SK-N-SH treated with all-trans-retinoic acid at 6 μM for 48 hours (cell line): ENCODE measurements around the gene GGA3.

Experiments
- ATAC-seq: fragments of 200-7000 bp; cut with Tn5 transposase; 3 replicates; pipeline ENCODE4 v1.9.1; 2020; ENCODE audit warnings: mild to moderate bottlenecking, moderate library complexity
- BACH2 ChIP-seq: fragments of 250-450 bp; sonication (Bioruptor Pico); IDR thresholded peaks from 2 replicates; pipeline ENCODE4 v1.9.0; 2021; ENCODE audit warnings: mild to moderate bottlenecking, borderline replicate concordance
- ESRRG ChIP-seq: fragments of 250-450 bp; sonication (Bioruptor Pico); IDR thresholded peaks from 2 replicates; pipeline ENCODE4 v1.6.1; 2021; ENCODE audit warnings: mild to moderate bottlenecking
- GLIS3 ChIP-seq: fragments of 250-450 bp; sonication (Bioruptor Pico); IDR thresholded peaks from 2 replicates; pipeline ENCODE4 v1.5.0; 2020; ENCODE audit warnings: mild to moderate bottlenecking, moderate library complexity
- ISL1 ChIP-seq: fragments of 250-450 bp; sonication (Bioruptor Pico); IDR thresholded peaks from 2 replicates; pipeline ENCODE4 v2.1.2; 2022; ENCODE audit warnings: mild to moderate bottlenecking, moderate library complexity
- OSR1 ChIP-seq: fragments of 250-450 bp; sonication (Bioruptor Pico); IDR thresholded peaks from 2 replicates; pipeline ENCODE4 v1.8.0; 2022; ENCODE audit warnings: moderate library complexity, mild to moderate bottlenecking, inconsistent platforms
- PPARA ChIP-seq: fragments of 250-450 bp; sonication (Bioruptor Pico); IDR thresholded peaks from 2 replicates; pipeline ENCODE4 v1.5.0; 2020; ENCODE audit warnings: mild to moderate bottlenecking, borderline replicate concordance
- RARB ChIP-seq: fragments of 250-450 bp; sonication (Bioruptor Pico); IDR thresholded peaks from 2 replicates; pipeline ENCODE4 v1.8.0; 2021; ENCODE audit warnings: mild to moderate bottlenecking, moderate library complexity
- SNAI2 ChIP-seq: fragments of 250-450 bp; sonication (Bioruptor Pico); IDR thresholded peaks from 2 replicates; pipeline ENCODE4 v1.5.0; 2020; ENCODE audit warnings: mild to moderate bottlenecking, moderate library complexity
- TCF4 ChIP-seq: fragments of 250-450 bp; sonication (Bioruptor Pico); IDR thresholded peaks from 2 replicates; pipeline ENCODE4 v1.8.0; 2021; ENCODE audit warnings: mild to moderate bottlenecking, moderate library complexity, borderline replicate concordance
- TOX ChIP-seq: fragments of 250-450 bp; sonication (Bioruptor Pico); IDR thresholded peaks from 2 replicates; pipeline ENCODE4 v1.8.0; 2021; ENCODE audit warnings: mild to moderate bottlenecking, moderate library complexity, borderline replicate concordance
- ZC3H10 ChIP-seq: fragments of 250-450 bp; sonication (Bioruptor Pico); IDR thresholded peaks from 2 replicates; pipeline ENCODE4 v1.5.1; 2021; ENCODE audit warnings: mild to moderate bottlenecking, moderate library complexity
- ZFP3 ChIP-seq: fragments of 250-450 bp; sonication (Bioruptor Pico); IDR thresholded peaks from 2 replicates; pipeline ENCODE4 v1.5.0; 2020; ENCODE audit warnings: mild to moderate bottlenecking, moderate library complexity
- ZFP30 ChIP-seq: fragments of 450-650 bp; formaldehyde crosslinking; IDR thresholded peaks from 2 replicates; pipeline ENCODE4 v1.5.0; 2022; ENCODE audit warnings: mild to moderate bottlenecking, moderate library complexity
- ZNF565 ChIP-seq: fragments of 450-650 bp; formaldehyde crosslinking; conservative IDR thresholded peaks from 2 replicates; pipeline ENCODE4 v1.5.0; 2020; ENCODE audit warnings: low read depth, mild to moderate bottlenecking, moderate library complexity
- ZNF70 ChIP-seq: fragments of 450-650 bp; formaldehyde crosslinking; IDR thresholded peaks from 2 replicates; pipeline ENCODE4 v1.5.0; 2020; ENCODE audit warnings: mild to moderate bottlenecking, moderate library complexity
- ZNF8 ChIP-seq: fragments of 450-650 bp; formaldehyde crosslinking; IDR thresholded peaks from 2 replicates; pipeline ENCODE4 v1.5.0; 2020; ENCODE audit warnings: mild to moderate bottlenecking, moderate library complexity
- TF ChIP-seq, protein P1 (sequence below): fragments of 250-450 bp; sonication (Bioruptor Pico); IDR thresholded peaks from 2 replicates; pipeline ENCODE4 v1.8.0; 2020; ENCODE audit warnings: mild to moderate bottlenecking, moderate library complexity, borderline replicate concordance
- TF ChIP-seq, protein P2 (sequence below): fragments of 250-450 bp; sonication (Bioruptor Pico); IDR thresholded peaks from 2 replicates; pipeline ENCODE4 v1.5.0; 2020; ENCODE audit warnings: mild to moderate bottlenecking, moderate library complexity
- TF ChIP-seq, protein P3 (sequence below): fragments of 250-450 bp; sonication (Bioruptor Pico); IDR thresholded peaks from 2 replicates; pipeline ENCODE4 v1.5.1; 2021; ENCODE audit warnings: mild to moderate bottlenecking, moderate library complexity
- TF ChIP-seq, protein P4 (sequence below): fragments of 250-450 bp; sonication (Bioruptor Pico); IDR thresholded peaks from 2 replicates; pipeline ENCODE4 v1.5.1; 2020; ENCODE audit warnings: low read depth, mild to moderate bottlenecking, moderate library complexity

GGA3 gene

DNA sequence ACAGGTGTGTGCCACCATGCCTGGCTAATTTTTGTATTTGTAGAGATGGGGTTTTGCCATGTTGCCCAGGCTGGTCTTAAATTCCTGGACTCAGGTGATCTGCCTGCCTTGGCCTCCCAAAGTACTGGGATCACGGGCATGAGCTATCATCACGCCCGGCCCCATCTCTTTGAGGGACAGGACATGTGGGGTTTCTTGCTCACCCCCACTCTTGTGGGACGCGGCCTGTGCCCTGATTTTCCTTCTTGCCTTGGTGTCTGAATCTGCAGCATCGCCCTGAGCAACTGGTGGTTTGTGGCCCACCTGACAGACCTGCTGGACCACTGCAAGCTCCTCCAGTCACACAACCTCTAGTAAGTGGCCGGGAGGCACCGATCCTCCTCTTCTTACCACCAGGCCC, 30.3 kb downstream of the GGA3 start:
- no peak for ATAC-seq
- TF ChIP-seq ZNF70 (CRISPR knock-in tag), result no peak
- TF ChIP-seq TOX (CRISPR knock-in tag), result no peak
- TF ChIP-seq, protein P1, sequence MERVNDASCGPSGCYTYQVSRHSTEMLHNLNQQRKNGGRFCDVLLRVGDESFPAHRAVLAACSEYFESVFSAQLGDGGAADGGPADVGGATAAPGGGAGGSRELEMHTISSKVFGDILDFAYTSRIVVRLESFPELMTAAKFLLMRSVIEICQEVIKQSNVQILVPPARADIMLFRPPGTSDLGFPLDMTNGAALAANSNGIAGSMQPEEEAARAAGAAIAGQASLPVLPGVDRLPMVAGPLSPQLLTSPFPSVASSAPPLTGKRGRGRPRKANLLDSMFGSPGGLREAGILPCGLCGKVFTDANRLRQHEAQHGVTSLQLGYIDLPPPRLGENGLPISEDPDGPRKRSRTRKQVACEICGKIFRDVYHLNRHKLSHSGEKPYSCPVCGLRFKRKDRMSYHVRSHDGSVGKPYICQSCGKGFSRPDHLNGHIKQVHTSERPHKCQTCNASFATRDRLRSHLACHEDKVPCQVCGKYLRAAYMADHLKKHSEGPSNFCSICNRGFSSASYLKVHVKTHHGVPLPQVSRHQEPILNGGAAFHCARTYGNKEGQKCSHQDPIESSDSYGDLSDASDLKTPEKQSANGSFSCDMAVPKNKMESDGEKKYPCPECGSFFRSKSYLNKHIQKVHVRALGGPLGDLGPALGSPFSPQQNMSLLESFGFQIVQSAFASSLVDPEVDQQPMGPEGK (CRISPR knock-in tag), result no peak
- TF ChIP-seq TCF4 (CRISPR knock-in tag), result no peak
- no peak for TF ChIP-seq ISL1
- TF ChIP-seq RARB (CRISPR knock-in tag), result no peak
- TF ChIP-seq ZFP3 (CRISPR knock-in tag), result no peak
- no peak for TF ChIP-seq ZNF8 (CRISPR knock-in tag)
- TF ChIP-seq ZNF565, result no peak
- TF ChIP-seq, protein P2, sequence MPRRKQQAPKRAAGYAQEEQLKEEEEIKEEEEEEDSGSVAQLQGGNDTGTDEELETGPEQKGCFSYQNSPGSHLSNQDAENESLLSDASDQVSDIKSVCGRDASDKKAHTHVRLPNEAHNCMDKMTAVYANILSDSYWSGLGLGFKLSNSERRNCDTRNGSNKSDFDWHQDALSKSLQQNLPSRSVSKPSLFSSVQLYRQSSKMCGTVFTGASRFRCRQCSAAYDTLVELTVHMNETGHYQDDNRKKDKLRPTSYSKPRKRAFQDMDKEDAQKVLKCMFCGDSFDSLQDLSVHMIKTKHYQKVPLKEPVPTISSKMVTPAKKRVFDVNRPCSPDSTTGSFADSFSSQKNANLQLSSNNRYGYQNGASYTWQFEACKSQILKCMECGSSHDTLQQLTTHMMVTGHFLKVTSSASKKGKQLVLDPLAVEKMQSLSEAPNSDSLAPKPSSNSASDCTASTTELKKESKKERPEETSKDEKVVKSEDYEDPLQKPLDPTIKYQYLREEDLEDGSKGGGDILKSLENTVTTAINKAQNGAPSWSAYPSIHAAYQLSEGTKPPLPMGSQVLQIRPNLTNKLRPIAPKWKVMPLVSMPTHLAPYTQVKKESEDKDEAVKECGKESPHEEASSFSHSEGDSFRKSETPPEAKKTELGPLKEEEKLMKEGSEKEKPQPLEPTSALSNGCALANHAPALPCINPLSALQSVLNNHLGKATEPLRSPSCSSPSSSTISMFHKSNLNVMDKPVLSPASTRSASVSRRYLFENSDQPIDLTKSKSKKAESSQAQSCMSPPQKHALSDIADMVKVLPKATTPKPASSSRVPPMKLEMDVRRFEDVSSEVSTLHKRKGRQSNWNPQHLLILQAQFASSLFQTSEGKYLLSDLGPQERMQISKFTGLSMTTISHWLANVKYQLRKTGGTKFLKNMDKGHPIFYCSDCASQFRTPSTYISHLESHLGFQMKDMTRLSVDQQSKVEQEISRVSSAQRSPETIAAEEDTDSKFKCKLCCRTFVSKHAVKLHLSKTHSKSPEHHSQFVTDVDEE, result no peak

DNA sequence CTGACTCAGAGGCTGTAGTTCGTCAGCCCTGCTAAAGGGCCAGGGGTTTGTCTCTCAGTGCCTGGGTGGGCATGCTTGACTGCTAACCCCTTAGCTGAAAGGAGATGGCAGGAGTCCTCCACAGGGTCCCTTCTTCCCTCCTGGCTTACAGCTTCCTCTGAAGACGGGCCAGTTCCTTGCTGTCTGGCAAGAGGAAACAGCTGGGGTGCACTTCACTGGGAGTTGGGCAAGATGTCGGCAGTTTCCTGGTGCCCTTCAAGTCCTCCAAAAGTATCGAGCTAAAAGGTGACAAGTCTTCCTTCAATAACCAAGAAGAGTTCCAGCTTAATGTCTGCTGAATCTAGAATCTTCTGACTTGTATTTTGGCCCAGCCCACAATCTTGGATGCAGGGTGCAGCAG, 32.6 kb downstream of the GGA3 start:
- no peak for ATAC-seq
- TF ChIP-seq ZNF565, result no peak
- no peak for TF ChIP-seq BACH2 (CRISPR knock-in tag)
- no peak for TF ChIP-seq ZFP30 (CRISPR knock-in tag)
- TF ChIP-seq, protein P3, sequence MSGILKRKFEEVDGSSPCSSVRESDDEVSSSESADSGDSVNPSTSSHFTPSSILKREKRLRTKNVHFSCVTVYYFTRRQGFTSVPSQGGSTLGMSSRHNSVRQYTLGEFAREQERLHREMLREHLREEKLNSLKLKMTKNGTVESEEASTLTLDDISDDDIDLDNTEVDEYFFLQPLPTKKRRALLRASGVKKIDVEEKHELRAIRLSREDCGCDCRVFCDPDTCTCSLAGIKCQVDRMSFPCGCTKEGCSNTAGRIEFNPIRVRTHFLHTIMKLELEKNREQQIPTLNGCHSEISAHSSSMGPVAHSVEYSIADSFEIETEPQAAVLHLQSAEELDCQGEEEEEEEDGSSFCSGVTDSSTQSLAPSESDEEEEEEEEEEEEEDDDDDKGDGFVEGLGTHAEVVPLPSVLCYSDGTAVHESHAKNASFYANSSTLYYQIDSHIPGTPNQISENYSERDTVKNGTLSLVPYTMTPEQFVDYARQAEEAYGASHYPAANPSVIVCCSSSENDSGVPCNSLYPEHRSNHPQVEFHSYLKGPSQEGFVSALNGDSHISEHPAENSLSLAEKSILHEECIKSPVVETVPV (CRISPR knock-in tag), result no peak
- TF ChIP-seq, protein P4, sequence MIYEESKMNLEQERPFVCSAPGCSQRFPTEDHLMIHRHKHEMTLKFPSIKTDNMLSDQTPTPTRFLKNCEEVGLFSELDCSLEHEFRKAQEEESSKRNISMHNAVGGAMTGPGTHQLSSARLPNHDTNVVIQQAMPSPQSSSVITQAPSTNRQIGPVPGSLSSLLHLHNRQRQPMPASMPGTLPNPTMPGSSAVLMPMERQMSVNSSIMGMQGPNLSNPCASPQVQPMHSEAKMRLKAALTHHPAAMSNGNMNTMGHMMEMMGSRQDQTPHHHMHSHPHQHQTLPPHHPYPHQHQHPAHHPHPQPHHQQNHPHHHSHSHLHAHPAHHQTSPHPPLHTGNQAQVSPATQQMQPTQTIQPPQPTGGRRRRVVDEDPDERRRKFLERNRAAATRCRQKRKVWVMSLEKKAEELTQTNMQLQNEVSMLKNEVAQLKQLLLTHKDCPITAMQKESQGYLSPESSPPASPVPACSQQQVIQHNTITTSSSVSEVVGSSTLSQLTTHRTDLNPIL, result no peak
- no peak for TF ChIP-seq SNAI2 (CRISPR knock-in tag)
- TF ChIP-seq ISL1, result no peak
- no peak for TF ChIP-seq ZC3H10 (CRISPR knock-in tag)
- TF ChIP-seq, protein P1 (CRISPR knock-in tag), result no peak
- no peak for TF ChIP-seq TCF4 (CRISPR knock-in tag)
- no peak for TF ChIP-seq PPARA
- TF ChIP-seq GLIS3 (CRISPR knock-in tag), result no peak
- TF ChIP-seq OSR1 (CRISPR knock-in tag), result no peak
- TF ChIP-seq RARB (CRISPR knock-in tag), result no peak
- TF ChIP-seq, protein P2, result no peak
- no peak for TF ChIP-seq ESRRG (CRISPR knock-in tag)
